IMR-90 (cell line): ENCODE results near the gene HMGCR. TPM values are rescaled to one million over a fixed set of nuclear protein-coding genes. Genes with fewer than 3 reads are reported as not detected.

Source experiments
- ATAC-seq: fragments of 200-7000 bp; cut with Tn5 transposase; 2 replicates; pipeline ENCODE4 v1.9.1; 2020; ENCODE audit warnings: low read depth, mild to moderate bottlenecking, moderate library complexity
- BruUV-seq: library from RNA; stranded (reverse); fragments of 400-500 nt; replicated peaks from 2 replicates; lab custom pipeline; 2021; lab: Mats Ljungman, UMichigan
- CTCF ChIA-PET: fragments of 300-600 bp; formaldehyde crosslinking; extraction: SDS; loops from one replicate; lab custom pipeline; 2021; ENCODE audit warnings: antibody characterized with exemption; lab: Yijun Ruan, JAX
- POLR2A ChIA-PET: fragments of 300-600 bp; sonication (Branson Sonifier 250); formaldehyde crosslinking; loops from one replicate; lab custom pipeline; 2022; ENCODE audit warnings: antibody characterized with exemption; ENCODE audit not compliant: unreplicated experiment; lab: Charles Lee
- DNase-seq: peaks from one replicate; pipeline ENCODE4 v3.0.0; 2013
- H2AFZ ChIP-seq: replicated peaks from 2 replicates; pipeline ENCODE3; 2013; ENCODE audit warnings: low read length, mild to moderate bottlenecking; ENCODE audit not compliant: poor library complexity
- H2AK5ac ChIP-seq: 2 replicates; pipeline ENCODE4 v1.6.1; 2013; ENCODE audit warnings: low read depth, low read length, inconsistent platforms
- H2AK9ac ChIP-seq: replicated peaks from 2 replicates; pipeline ENCODE3; 2013; ENCODE audit warnings: mild to moderate bottlenecking, low read depth, low read length, moderate library complexity; ENCODE audit not compliant: poor library complexity
- H2BK120ac ChIP-seq: 2 replicates; pipeline ENCODE4 v1.6.1; 2013; ENCODE audit warnings: low read depth, low read length, inconsistent platforms
- H2BK15ac ChIP-seq: 3 replicates; pipeline ENCODE4 v1.6.1; 2013; ENCODE audit warnings: low read depth, low read length, inconsistent platforms
- H2BK20ac ChIP-seq: 2 replicates; pipeline ENCODE4 v1.6.1; 2013; ENCODE audit warnings: low read depth, mild to moderate bottlenecking, inconsistent platforms, low read length, moderate library complexity
- H2BK5ac ChIP-seq: 2 replicates; pipeline ENCODE4 v1.6.1; 2013; ENCODE audit warnings: mild to moderate bottlenecking, low read depth, low read length, inconsistent platforms; ENCODE audit not compliant: poor library complexity, severe bottlenecking
- H3K14ac ChIP-seq: replicated peaks from 2 replicates; pipeline ENCODE4 v1.6.1; 2013; ENCODE audit warnings: low read depth, low read length, inconsistent platforms
- H3K18ac ChIP-seq: 2 replicates; pipeline ENCODE4 v1.6.1; 2013; ENCODE audit warnings: low read depth, low read length, control low read depth
- H3K23ac ChIP-seq: 2 replicates; pipeline ENCODE4 v1.6.1; 2013; ENCODE audit warnings: low read depth, low read length, inconsistent platforms
- H3K27ac ChIP-seq: 2 replicates; pipeline ENCODE4 v1.5.1; 2013; ENCODE audit warnings: mild to moderate bottlenecking, control low read depth, low read length; ENCODE audit not compliant: insufficient read depth
- H3K27me3 ChIP-seq: 2 replicates; pipeline ENCODE4 v1.6.1; 2013; ENCODE audit warnings: low read length; ENCODE audit not compliant: control insufficient read depth, insufficient read depth
- H3K36me3 ChIP-seq: 2 replicates; pipeline ENCODE4 v1.6.1; 2013; ENCODE audit warnings: low read length, mixed read lengths; ENCODE audit not compliant: control insufficient read depth, insufficient read depth
- H3K4ac ChIP-seq: 2 replicates; pipeline ENCODE4 v1.6.1; 2013; ENCODE audit warnings: low read depth, low read length, inconsistent platforms
- H3K4me1 ChIP-seq: 2 replicates; pipeline ENCODE4 v1.6.1; 2013; ENCODE audit warnings: low read length, mixed read lengths; ENCODE audit not compliant: control insufficient read depth, insufficient read depth
- H3K4me2 ChIP-seq: 2 replicates; pipeline ENCODE4 v1.6.1; 2013; ENCODE audit warnings: low read depth, mild to moderate bottlenecking, control low read depth, low read length, moderate library complexity
- H3K4me3 ChIP-seq: 2 replicates; pipeline ENCODE4 v1.5.1; 2013; ENCODE audit warnings: low read depth, mild to moderate bottlenecking, control low read depth, low read length, moderate library complexity; ENCODE audit not compliant: insufficient read depth
- H3K56ac ChIP-seq: 2 replicates; pipeline ENCODE4 v1.6.1; 2013; ENCODE audit warnings: low read length, inconsistent platforms; ENCODE audit not compliant: insufficient read depth; ENCODE audit errors: extremely low read depth
- H3K79me1 ChIP-seq, 2 experiments: 2 replicates each; pipeline ENCODE4 v1.6.1; 2013; ENCODE audit warnings: low read length in 2 of 2, inconsistent platforms in 1 of 2, low read depth in 1 of 2
- H3K9ac ChIP-seq: 2 replicates; pipeline ENCODE4 v1.6.1; 2013; ENCODE audit warnings: low read depth, low read length, control low read depth
- H3K9me1 ChIP-seq: 2 replicates; pipeline ENCODE4 v1.6.1; 2013; ENCODE audit warnings: low read length, inconsistent platforms; ENCODE audit not compliant: insufficient read depth
- H3K9me3 ChIP-seq: 2 replicates; pipeline ENCODE4 v1.6.1; 2013; ENCODE audit warnings: low read length; ENCODE audit not compliant: control insufficient read depth, insufficient read depth
- H4K20me1 ChIP-seq: 2 replicates; pipeline ENCODE4 v1.6.1; 2013; ENCODE audit warnings: low read length, inconsistent platforms; ENCODE audit not compliant: insufficient read depth
- H4K5ac ChIP-seq: 2 replicates; pipeline ENCODE4 v1.6.1; 2013; ENCODE audit warnings: mild to moderate bottlenecking, low read depth, low read length, control low read depth
- H4K8ac ChIP-seq, 2 experiments: 2 replicates each; pipeline ENCODE4 v1.6.1; 2013; ENCODE audit warnings: low read depth in 2 of 2, low read length in 2 of 2, control low read depth in 1 of 2, inconsistent platforms in 1 of 2
- H4K91ac ChIP-seq: 2 replicates; pipeline ENCODE4 v1.6.1; 2013; ENCODE audit warnings: low read depth, low read length, inconsistent platforms; ENCODE audit not compliant: insufficient read depth
- MXI1 ChIP-seq: IDR thresholded peaks from 2 replicates; pipeline ENCODE4 v1.6.1; 2012; ENCODE audit warnings: low read depth, mild to moderate bottlenecking, low read length, moderate library complexity, borderline replicate concordance
- NFE2L2 ChIP-seq: fragments of 150-350 bp; IDR thresholded peaks from 2 replicates; pipeline ENCODE4 v1.6.1; 2016; ENCODE audit warnings: low read depth, mild to moderate bottlenecking, low read length
- RFX5 ChIP-seq: IDR thresholded peaks from 2 replicates; pipeline ENCODE4 v1.8.0; 2012; ENCODE audit warnings: low read depth, mild to moderate bottlenecking, low read length, moderate library complexity
- WGBS, 2 experiments: methylation state at CpG; one replicate each; pipeline versions ENCODE4 v1.1.5 to v1.1.7; 2013; ENCODE audit warnings: missing lambda C conversion rate in 2 of 2; ENCODE audit not compliant: insufficient read length in 1 of 2; ENCODE audit errors: extremely low coverage in 2 of 2; 5-methylcytosine and 5-hydroxymethylcytosine counted together
- dilution Hi-C: fragments of 300-500 bp; cut with HindIII; formaldehyde crosslinking; loops from one replicate; pipeline ENCODE4 v1.14.3; 2018; ENCODE audit warnings: low sequenced_read_pairs; ENCODE audit not compliant: unreplicated experiment
- in situ Hi-C: fragments of 300-500 bp; cut with MboI; formaldehyde crosslinking; loops from 3 replicates; pipeline ENCODE4 v1.14.3; 2019; ENCODE audit warnings: low sequenced_read_pairs, inconsistent platforms, mixed read lengths
- intact Hi-C: fragments of 100-400 bp; cut with micrococcal nuclease; formaldehyde crosslinking; loops from 2 replicates; pipeline ENCODE4 v1.10.0; 2022
- polyA plus RNA-seq, 3 experiments: library from polyadenylated mRNA; depleted of rRNA; stranded (reverse); fragments of >200 nt; gene quantifications; 2 replicates each; pipeline ENCODE4 v1.2.3, GENCODE V29; 2012; ENCODE audit warnings: low replicate concordance in 1 of 3
- total RNA-seq: library from RNA; depleted of rRNA; stranded (reverse); fragments of >200 nt; gene quantifications from 2 replicates; pipeline ENCODE4 v1.2.3, GENCODE V29; 2012

HMGCR gene
- total and polyA plus RNA-seq, 2 of the 4 experiments (the other 2 are of a cell fraction): 23.3 to 48.6 TPM

GRCh38 chr5:75349663-75350062 lies 12.6 kb downstream of the HMGCR start:
- CTCF ChIA-PET: no interaction called here
- Histone ChIP-seq H3K9me1 (no peaks in the 10 kb centered on the region), H2AK9ac (no peak overlapping the region), H4K5ac (no peak overlapping the region), H3K4me2 (no peak overlapping the region), H2BK120ac (no peak overlapping the region), H3K27me3 (no peaks in the 10 kb centered on the region), H4K20me1 (no peaks in the 10 kb centered on the region), H2BK20ac (no peak overlapping the region), H4K91ac (no peak overlapping the region), H3K18ac (no peak overlapping the region), H3K56ac (no peak overlapping the region), H2BK5ac (no peak overlapping the region), H4K8ac (no peak overlapping the region), H2AK5ac (no peak overlapping the region), H3K9ac (no peak overlapping the region), H3K4me1 (no peaks in the 10 kb centered on the region), H3K27ac (no peak overlapping the region), H3K9me3 (no peaks in the 10 kb centered on the region), H2BK15ac (no peak overlapping the region), H2AFZ (no peak overlapping the region), H3K4ac (no peak overlapping the region), H3K23ac (no peak overlapping the region), H3K36me3 (peaks cover 16% of the 10 kb centered on the region), H3K79me1 (peaks cover 3 to 9% of the 10 kb centered on the region in 2 experiments; a peak in 2 of 4 replicates), H3K4me3 (no peak overlapping the region), H3K14ac (no peak overlapping the region)
- intact Hi-C loops (loop anchor here (2.0 to 10.0 kb wide), 2 partner anchors 33 to 235 kb away; no protein-coding TSS in a partner anchor), dilution Hi-C loops (no loop called here), in situ Hi-C loops (loop anchor here (25.0 kb wide), 1 partner anchor 587 kb away; the partner anchor contains the start of genes GFM2 and NSA2)
- BruUV-seq: no TSS peak
- POLR2A ChIA-PET: no interaction called here
- no peak for ATAC-seq
- WGBS, 2 experiments: no CpG with 5 or more reads among the region's 2 CpGs
- TF ChIP-seq NFE2L2: no peak
- no peak for TF ChIP-seq MXI1
- TF ChIP-seq RFX5: no peak
- no peak for DNase-seq
